ENCODE measurements around the gene IGF1.

The IGF1 gene

DNA sequence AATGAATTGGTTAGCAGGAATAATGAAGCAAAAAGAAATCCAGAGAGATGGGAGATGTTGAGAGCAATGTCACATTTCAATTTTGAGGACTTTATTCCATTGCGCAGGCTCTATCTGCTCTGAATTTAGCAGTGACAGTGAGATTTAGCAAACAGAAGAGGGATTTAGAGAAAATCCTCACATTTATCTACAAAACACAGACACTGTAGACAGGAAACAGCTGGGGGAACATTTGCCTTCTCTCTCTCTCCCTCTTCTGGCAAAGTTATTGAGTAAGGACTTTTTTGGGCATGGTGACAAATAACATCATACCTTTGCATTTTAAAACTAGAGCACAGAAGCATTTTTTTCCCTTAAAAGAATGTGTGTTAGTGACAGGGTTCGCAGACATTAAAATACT lies at the start of gene IGF1:
Gene IGF1, minus strand, starts transcription at position 158 of the 400 bp plus-strand sequence. CDS start 182 bp downstream, outside the sequence.
- DNase-seq (ENCODE audit: low read depth in 1 of 2, low spot score in 1 of 2) = no peak

DNA sequence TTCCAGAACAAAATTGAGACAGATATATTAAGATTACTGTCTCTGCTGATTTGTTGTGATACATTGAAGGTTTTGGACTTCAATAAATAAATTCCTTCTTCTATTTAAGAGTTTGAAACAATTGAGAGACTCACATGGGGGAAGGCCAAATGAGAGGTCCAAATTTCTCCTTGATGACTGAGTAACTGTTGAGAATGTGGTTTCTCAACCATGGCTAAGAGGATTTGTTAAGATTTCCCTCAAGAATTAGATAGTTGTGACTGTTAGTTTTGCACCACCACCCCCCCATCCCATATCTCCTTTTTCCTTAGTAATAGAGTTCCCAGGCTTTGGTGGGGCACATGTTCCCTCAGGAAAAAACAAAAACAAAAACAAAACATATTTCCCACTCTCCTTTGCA lies 47.7 kb upstream of the IGF1 start:
- DNase-seq (ENCODE audit: low read depth in 1 of 2, low spot score in 1 of 2) = no peak

GRCh38 chr12:102527171-102527720 lies 46.9 kb upstream of the IGF1 start:
- no peak for DNase-seq (ENCODE audit: low read depth in 1 of 2, low spot score in 1 of 2)

DNA sequence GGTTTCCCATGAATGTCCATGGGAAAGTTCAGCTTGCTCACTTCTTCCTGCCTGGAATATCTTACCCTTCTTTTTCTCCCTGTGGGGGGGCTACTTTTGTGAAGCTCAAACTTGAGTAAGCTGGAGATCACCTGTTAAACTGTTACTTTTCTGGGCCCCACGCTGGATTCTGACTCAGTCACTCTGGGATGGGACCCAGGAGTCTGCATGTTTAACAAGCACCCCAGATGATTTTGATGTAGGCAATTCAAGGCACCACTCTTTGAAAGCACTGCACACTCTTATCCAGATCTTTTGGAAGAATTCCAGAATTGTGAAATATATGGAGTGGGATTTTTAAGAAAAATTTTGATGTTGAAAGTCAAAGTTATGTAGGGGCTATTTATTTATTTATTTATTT lies 46.3 kb upstream of the IGF1 start:
- no peak for DNase-seq (ENCODE audit: low read depth in 1 of 2, low spot score in 1 of 2)

DNA sequence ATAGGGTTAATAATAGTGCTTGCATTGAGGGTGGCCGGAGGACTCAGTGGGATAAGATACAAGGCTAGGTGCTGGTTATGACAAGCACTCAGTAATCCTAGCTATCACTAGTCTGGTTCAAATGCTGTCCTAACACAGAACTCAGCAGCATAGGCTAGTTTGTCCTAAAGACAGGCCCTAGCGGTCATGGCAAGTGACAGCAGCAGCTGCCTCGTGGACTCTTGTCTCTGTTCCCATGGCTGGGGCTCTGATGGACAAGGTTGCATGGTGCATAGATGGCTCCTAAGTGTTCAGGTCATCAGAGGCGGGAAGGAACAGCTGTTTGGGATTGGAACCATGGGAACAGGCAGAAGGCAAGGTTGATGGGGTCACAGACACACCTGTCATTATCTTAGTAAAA lies 42.4 kb upstream of the IGF1 start:
- no peak for DNase-seq (ENCODE audit: low read depth in 1 of 2, low spot score in 1 of 2)

- DNase-seq (ENCODE audit: low read depth in 1 of 2, low spot score in 1 of 2) = no peak
Observed at GRCh38 chr12:102521662-102522277, 41.4 kb upstream of the IGF1 start.

DNA sequence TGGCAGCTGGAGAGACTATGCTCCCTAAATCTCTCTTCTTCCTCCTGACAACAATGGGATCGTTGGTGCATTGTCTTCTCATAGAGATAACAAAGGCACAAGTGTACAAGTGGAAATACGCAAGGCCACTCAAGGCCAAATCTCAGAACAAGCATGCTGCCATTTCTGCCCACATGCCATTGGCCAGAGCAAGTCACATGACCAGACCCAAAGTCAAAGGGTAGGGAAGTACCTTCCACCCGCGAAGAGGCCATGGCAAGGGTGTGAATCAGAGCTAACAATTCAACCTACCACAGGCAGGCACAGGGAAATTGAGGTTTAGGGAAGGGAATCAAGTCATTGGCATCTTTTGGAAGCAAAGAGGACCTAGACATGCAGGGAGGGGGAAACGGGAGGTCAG lies 38.5 kb upstream of the IGF1 start:
- no peak for DNase-seq (ENCODE audit: low read depth in 1 of 2, low spot score in 1 of 2)

DNA sequence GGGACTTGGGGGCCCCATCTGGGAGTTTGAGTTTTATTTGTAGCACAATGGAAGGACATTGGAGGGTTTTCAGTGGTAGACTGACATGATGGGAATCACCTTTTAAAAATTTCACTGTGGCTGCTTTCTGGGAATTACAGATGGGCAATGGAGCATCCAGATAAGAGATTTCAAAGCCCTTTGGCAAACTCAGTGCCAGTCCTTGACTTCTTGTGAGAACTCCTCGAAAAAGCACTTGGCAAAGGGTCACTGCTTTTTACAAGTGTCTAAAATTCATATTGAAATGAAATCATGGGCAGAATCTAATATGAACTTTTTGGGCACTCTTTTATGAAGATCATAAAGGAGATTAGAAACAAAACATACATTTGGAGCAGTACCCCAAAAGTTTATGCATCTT lies 34.3 kb upstream of the IGF1 start:
- DNase-seq (ENCODE audit: low read depth in 1 of 2, low spot score in 1 of 2) = no peak

DNA sequence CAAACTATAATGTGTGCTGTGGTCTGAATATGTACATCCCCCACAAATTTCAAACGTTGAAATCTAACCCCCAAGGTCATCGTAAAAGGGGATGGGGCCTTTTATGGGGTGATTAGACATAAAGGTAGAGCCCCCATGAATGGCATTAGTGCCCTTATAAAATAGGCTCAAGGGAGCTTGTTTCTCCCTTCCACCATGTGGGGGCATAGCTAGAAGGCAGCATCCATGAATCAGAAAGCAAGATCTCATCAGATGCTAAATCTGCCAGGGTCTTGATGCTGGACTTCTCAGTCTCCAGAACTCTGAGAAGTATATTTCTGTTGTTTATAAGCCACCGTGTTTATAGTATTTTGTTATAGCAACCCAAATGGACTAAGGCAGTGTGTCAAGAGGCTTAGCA lies 33.4 kb upstream of the IGF1 start:
- DNase-seq (ENCODE audit: low read depth in 1 of 2, low spot score in 1 of 2) = no peak

GRCh38 chr12:102513272-102513671 lies 32.9 kb upstream of the IGF1 start:
- no peak for DNase-seq (ENCODE audit: low read depth in 1 of 2, low spot score in 1 of 2)

- DNase-seq (ENCODE audit: low read depth in 1 of 2, low spot score in 1 of 2) = no peak
Observed at GRCh38 chr12:102512523-102512922, 32.2 kb upstream of the IGF1 start.

DNA sequence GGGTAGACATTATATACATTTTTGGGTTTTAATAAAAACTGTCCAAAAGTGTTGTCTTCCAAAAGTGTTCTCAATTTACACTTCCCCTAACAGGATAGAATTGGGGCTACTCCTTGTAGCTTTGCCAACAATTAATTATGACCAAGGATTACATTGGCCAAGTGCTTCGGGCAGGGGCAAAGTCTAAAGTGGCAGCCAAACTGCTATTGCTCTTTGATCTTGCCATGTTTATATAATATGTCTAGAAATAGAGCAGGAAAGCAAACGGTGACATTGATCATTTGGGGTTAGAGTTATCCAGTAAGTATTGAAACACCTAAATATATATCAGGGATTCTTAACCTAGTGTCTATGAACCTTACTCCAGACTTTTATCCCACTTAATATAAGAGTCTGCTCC lies 31.2 kb upstream of the IGF1 start:
- no peak for DNase-seq (ENCODE audit: low read depth in 1 of 2, low spot score in 1 of 2)

GRCh38 chr12:102510463-102510862 lies 30.1 kb upstream of the IGF1 start:
- no peak for DNase-seq (ENCODE audit: low read depth in 1 of 2, low spot score in 1 of 2)

DNA sequence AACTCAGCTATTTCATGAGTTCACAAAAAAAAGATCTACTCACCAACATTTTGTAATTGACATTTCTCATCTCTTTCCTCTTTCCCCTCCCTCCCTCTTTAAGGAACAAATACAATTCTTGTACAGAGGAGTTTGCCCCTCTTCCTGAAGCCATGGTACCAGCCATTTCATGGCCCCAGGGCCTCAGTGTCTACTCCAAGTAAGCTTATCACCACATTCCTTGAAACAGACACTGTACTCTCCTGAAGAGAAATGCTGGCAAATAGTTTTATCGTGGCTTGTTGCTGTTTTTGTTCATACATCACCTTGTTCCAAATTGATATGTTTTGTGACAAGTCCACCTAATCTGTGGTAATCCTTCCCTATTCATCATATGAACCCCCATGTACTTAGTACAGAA lies 29.7 kb upstream of the IGF1 start:
- no peak for DNase-seq (ENCODE audit: low read depth in 1 of 2, low spot score in 1 of 2)

- DNase-seq (ENCODE audit: low read depth in 1 of 2, low spot score in 1 of 2) = no peak
Observed at GRCh38 chr12:102509123-102509626, 28.8 kb upstream of the IGF1 start.

DNA sequence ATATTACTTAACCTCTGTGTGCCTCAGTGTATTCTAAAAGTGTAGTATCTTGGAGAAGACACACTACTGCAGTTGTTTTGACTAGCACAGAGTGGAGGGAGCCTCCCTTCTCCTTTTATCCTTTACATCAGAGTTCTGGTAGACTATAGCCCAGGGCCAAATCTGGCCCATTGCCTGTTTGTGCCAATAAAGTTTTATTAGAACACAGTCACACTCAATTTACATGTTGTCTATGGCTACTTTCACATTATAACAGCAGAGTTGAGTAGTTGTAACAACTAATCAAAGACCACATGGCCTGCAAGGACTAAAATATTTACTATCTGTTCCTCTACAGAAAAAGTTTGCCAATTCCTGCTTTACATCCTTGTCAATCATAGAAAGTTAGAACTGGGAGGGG lies 27.7 kb upstream of the IGF1 start:
- no peak for DNase-seq (ENCODE audit: low read depth in 1 of 2, low spot score in 1 of 2)

DNA sequence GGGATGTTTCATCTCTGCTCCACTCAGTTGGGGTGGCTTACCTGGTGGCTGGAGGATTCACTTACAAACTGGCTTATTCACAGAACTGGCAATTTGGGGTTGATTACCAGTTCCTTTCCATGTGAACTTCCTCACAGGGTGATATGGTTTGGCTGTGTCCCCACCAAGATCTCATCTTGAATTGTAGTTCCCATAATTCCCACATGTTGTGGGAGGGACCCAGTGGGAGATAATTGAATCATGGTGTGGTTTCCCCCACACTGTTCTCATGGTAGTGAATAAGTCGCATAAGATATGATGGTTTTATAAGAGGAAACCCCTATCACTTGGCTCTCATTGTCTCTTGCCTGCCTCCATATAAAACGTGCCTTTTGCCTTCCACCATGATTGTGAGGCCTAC lies 26.9 kb upstream of the IGF1 start:
- DNase-seq (ENCODE audit: low read depth in 1 of 2, low spot score in 1 of 2) = no peak

DNA sequence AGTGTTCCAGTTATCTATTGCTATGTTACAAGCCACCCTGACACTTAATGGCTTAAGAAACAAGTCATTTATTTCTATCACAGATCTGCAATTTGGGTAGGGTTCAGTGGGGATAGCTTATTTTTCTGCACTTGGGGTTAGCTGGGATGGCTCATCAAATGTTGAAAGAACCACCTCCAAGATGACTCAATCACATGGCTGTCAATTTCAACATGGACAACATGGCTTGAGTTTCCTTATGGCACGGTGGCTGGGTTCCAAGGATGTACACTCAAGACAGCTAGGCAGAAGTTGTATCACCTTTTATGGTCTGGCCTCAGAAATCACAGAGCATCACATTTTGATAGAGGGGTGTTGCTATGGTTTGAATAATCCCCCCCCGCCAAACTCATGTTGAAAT lies 24.5 kb upstream of the IGF1 start:
- no peak for DNase-seq (ENCODE audit: low read depth in 1 of 2, low spot score in 1 of 2)

- DNase-seq (ENCODE audit: low read depth in 1 of 2, low spot score in 1 of 2) = no peak
Observed at GRCh38 chr12:102504280-102504679, 23.9 kb upstream of the IGF1 start.

DNA sequence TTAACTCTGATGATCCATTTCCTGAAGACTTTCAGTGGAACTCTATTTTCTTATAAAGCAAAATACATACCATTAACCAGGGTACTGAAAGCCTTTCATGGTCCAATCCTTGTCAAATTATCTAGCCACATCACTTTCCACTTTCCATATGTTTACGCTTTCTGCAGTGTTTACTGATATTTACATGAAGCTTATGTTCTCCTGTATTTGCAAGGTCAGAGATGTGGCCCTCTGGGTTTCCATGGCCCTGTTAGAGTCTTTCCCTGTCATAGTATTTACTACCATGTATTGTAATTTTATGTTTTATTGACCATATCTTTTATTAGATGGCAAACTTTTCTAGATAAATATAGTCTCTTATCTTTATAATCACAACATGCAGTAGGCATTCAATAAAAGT lies 23.5 kb upstream of the IGF1 start:
- DNase-seq (ENCODE audit: low read depth in 1 of 2, low spot score in 1 of 2) = no peak

- DNase-seq (ENCODE audit: low read depth in 1 of 2, low spot score in 1 of 2) = no peak
Observed at GRCh38 chr12:102503056-102503681, 22.8 kb upstream of the IGF1 start.

- no peak for DNase-seq (ENCODE audit: low read depth in 1 of 2, low spot score in 1 of 2)
Observed at GRCh38 chr12:102501773-102502172, 21.4 kb upstream of the IGF1 start.

- no peak for DNase-seq (ENCODE audit: low read depth in 1 of 2, low spot score in 1 of 2)
Observed at GRCh38 chr12:102498471-102498870, 18.1 kb upstream of the IGF1 start.
